Islet precursor cell (in vitro differentiated cells): Measurements from ENCODE around the gene SPARC.
A peak's percentile ranks its signal among the peaks of the same experiment; 100 is the strongest.

Source experiments
- DNase-seq: peaks from one replicate; pipeline ENCODE4 v3.0.0-alpha.2; 2018

The SPARC gene

DNA sequence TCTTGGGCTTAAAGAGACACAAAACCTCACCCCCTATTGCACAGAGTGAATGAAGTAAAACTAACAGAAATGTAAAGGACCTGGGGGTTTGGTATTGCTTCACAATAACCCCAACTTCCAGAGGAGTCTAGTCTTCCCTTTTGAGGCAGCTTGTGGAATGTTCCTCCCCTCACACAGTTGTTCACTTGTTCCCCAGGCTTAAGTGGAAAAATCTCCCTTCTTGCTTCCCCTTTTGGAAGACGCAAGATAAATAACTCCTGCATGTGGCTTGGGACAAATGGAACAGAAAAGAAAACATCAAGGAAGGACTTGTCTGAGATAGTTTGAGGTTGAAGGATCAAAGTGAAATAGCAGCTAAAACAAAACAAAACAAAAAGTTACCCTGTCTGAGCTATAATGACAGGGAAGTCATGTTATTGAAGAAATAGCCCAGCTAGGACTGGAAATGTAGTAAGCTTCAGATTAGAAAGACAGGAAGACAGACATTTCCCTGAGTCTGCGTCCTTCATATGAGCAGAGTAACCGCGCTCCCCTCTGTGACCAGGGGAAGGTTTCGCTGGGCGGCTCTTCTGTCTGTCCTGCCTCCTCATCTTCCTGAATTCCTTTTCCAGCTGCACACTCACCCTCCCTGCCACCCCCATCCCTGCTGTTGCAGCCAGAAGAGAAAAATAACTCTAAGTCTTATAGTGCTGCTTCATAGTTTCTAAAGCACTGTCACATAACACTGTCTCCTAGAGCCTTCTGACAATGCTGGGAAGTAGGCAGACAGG is 8.8 kb downstream of the SPARC start:
- DNase-seq = no peak

DNA sequence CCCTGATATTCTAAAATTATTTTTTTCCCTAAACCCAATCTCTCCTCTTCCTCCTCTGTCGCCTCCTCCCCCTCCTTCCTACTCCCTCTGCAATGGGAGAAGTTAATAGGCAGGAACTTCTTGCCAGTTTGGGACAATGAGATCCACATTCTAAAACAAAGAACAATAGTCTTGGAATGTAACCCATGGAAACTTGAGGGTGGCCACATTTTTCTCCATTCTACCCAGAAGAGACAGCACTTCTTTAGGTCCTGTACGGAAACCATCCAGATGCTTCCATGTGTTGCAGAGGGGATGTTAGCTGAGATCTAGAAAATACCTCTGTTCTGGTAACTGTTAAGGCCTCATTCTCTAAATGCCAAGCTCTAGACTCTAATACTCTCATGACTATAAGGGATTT is 10.0 kb downstream of the SPARC start:
- DNase-seq = no peak

DNA sequence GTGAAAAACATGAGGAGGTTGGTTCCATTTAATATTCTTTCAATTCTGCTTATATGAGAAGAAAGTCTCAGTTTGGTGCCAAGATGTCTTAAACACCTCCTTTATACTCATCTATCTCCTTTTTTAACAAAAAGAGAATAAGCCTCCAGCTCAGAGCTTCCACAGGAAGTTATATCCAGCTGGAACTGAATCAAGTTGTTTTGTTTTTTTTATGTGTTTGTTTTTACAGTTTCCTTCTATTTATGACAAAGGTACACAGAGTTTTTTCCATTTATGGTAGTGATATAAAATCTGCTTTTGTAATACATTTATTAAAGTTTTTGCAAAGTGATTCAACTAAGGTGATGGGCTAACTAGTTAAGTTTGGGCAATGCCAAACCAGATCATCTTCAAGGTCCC is 10.4 kb downstream of the SPARC start:
- DNase-seq = no peak

GRCh38 chr5:151675611-151676313 is 11.0 kb downstream of the SPARC start:
- no peak for DNase-seq

DNA sequence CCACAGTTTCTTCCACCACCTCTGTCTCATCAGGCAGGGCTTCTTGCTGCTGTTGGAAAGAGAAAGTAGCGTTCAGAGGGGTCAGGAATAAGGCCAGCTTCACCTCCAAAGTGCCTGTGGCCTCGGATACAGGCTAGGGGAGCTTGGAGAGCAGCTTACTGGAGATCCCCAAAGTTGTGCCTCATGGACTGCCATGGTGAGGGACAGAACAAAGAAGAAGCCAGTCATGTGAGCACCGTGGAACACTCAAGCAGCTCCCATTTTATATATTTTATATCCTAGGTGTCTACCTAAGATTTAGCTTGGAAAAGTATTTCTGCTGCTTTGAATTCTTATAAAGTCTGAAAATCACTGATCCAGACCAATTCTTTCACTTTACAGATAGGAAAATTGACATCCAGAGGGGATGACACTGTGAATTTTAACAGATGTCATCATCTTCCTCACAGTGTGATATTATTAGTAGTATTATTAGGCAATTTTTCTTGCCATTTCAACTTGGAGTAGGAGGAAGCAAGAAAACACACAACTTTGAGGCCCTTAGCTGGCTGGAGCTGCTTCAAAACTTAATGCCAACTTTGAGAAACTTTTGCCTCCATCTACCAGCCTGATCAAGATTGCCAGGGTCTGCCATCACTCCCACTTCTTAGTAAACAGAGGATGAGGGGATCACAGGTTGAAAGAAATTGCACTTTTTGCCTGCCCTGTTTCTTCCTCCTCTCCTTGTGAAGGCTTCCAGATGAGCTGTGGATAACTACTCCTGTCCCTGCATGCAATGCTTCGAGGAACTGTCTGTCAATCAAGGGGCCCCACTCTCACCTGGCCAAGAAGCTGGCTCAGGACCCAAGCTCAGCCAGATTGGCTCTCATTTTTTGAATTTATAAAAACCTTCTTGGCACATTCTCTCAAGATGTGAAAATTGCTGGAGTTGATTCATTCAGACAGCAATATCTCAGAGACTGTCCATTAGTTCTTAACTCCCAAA is 11.8 kb downstream of the SPARC start:
- no peak for DNase-seq

- no peak for DNase-seq
Measured at GRCh38 chr5:151673421-151673820, 13.3 kb downstream of the SPARC start.

- no peak for DNase-seq
Measured at GRCh38 chr5:151672516-151672915, 14.2 kb downstream of the SPARC start.

GRCh38 chr5:151671950-151672349 is 14.8 kb downstream of the SPARC start:
- no peak for DNase-seq

- no peak for DNase-seq
Measured at GRCh38 chr5:151670953-151671636, 15.6 kb downstream of the SPARC start.

DNA sequence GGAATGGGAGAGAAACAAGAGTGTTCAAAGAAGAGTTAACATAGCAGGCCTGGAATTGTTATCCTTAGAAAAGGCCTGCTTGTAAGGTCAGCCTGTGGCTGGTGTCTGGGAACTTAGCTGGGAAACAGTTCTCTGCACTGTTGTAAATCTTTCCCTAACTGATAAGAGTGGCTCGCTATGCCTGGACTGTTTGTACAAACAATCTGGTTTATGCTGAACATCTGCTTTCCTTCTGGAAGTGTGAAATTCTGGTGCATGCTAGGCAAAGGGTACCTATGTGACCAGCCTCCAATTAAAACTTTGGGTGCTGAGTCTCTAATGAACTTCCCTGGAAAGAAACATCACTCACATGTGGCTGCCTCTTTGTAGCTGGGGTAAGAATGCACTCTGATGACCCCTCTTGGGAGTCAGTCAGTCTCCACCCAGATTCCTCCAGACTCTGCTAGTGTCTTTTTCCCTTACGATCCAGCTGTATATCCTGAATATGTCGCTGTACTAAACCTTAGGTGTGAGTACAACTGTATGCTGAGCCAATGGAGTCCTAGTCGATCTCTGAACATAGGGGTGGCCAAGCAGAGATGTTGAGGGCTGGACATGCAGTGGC is 16.5 kb downstream of the SPARC start:
- peak; percentile 67 for DNase-seq

GRCh38 chr5:151667083-151667482 is 19.6 kb downstream of the SPARC start:
- no peak for DNase-seq

DNA sequence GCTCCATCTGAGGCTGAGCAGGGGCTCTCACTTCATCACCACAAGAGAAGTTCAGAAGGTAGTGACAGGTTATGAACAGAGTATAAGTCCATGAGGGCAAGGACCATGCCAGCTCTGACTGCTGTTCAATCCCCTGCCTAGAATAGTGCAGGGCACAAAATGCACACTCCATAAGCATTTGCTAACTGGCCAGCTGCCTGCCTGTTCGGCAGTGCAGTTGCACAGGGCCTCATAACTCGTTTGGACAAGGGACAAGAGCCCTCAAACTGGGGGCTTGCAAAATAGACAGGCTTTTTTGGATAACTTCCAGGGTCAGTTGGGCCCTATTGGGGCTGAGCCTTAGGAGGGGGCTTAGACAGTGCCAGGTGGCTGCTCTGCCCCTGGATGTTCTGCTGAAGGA is 21.1 kb downstream of the SPARC start:
- DNase-seq = no peak

DNA sequence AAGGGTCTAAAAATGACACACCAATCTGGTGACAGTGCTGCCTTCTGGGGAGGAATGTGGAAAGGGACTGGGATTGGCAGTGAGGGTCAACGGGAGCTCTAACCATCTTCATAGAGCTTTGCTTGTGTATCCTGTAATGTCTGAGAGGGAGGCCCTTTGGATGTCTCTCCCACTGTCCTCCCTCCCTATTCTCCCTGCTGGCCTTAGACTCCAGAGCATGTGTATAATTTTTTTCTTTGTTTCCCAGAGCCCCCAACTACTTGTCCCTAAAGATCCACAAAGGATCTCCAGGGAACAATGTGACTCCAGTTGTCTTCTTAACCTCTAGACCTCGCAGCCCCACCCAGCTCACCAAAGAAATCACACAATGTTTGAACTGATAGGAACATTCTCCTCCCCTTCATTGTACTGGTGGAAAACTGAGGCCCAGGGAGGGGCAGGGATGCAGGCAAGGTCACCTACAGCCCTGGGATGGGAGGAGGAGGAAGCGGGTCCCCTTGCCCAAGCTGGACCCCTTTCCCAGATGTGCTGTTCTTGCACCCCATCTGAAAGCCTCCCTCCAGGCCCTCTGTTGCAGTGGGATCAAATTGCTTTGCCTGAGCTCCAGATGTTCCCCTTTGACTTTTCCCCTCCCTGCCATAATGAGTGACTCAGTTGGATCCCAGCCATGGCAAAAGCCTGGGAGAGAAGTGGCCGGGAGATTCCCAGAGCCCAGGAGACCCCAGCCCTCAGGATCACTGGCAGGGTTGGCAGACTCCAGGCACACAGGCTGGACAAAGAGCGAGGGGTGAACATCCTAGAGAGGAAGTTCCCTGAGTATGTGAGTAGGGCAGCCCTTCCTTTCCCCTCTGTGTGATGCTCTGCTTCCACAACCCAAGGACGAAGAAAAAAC is 21.8 kb downstream of the SPARC start:
- DNase-seq = no peak

DNA sequence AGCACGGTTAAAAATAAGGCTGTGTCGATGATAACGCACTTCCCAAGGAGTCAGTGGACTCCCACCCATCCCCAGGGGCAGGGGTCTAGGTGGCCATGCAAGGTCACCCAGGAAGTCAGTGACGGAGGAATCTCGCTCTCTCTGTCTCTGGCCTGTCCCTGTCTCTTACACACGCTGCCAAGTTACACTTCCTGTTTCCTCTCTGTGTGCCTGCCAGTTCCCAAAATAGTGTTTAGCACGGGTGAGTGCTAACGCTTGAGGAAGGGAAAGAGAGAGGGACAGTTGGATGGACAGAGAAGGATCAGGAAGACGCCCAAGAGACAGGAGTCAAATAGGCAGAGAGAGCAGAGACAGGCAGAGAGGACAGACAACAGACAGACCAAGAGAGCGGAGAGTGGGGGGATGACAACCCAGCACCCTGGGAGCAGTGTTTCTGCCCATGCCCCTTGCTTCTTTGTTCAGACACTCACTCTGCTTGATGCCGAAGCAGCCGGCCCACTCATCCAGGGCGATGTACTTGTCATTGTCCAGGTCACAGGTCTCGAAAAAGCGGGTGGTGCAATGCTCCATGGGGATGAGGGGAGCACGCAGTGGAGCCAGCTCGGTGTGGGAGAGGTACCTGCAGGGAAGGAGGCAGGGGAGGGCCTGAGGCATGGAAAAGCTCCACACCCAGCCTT is 23.0 kb downstream of the SPARC start:
- DNase-seq = no peak

- no peak for DNase-seq
Measured at GRCh38 chr5:151662805-151663204, 23.9 kb downstream of the SPARC start.

- no peak for DNase-seq
Measured at GRCh38 chr5:151661968-151662732, 24.6 kb downstream of the SPARC start.

GRCh38 chr5:151660616-151661495 is 25.9 kb downstream of the SPARC start:
- no peak for DNase-seq

- peak; percentile 95 for DNase-seq
Measured at GRCh38 chr5:151659001-151659754, 27.5 kb downstream of the SPARC start.
